H1 (cell line): ENCODE results near the gene LCE6A. TPM values are rescaled to one million over a fixed set of nuclear protein-coding genes. Genes with fewer than 3 reads are reported as not detected.

Experiments
- ASH2L ChIP-seq: fragments of 200-600, 300-600 bp; sonication (generic); IDR thresholded peaks from one replicate; pipeline ENCODE4 v1.7.1; 2017; ENCODE audit warnings: low read length
- ATF2 ChIP-seq: IDR thresholded peaks from 2 replicates; pipeline ENCODE4 v1.6.1; 2012; ENCODE audit warnings: low read length, inconsistent platforms
- E2F6 ChIP-seq: IDR thresholded peaks from 2 replicates; pipeline ENCODE4 v1.6.1; 2012; ENCODE audit warnings: inconsistent platforms
- NANOG ChIP-seq: IDR thresholded peaks from 2 replicates; pipeline ENCODE4 v1.6.1; 2011; ENCODE audit warnings: low read length, low read depth, mild to moderate bottlenecking, inconsistent platforms; ENCODE audit not compliant: insufficient read depth, poor library complexity, severe bottlenecking
- RAD21 ChIP-seq, 2 experiments: IDR thresholded peaks in 1 of 2; conservative IDR thresholded peaks in 1 of 2; 2 replicates each; pipeline ENCODE4 v1.6.1; 2011; ENCODE audit warnings: low read depth in 2 of 2, low read length in 2 of 2, improper control_type of control experiment in 1 of 2, inconsistent platforms in 1 of 2, mild to moderate bottlenecking in 1 of 2, moderate library complexity in 1 of 2
- RBBP5 ChIP-seq: IDR thresholded peaks from 2 replicates; pipeline ENCODE4 v1.7.1; 2012; ENCODE audit warnings: low read depth, mild to moderate bottlenecking, inconsistent platforms, low read length, moderate library complexity, borderline replicate concordance
- polyA plus RNA-seq, 7 experiments: library from polyadenylated mRNA; depleted of rRNA in 3 of 7; stranded (reverse) in 5 of 7; unstranded in 2 of 7; fragments of >200 nt in 5 of 7; fragments of 200-250 nt in 2 of 7; gene quantifications; 1 replicate in 5 of 7; 2 replicates in 1 of 7; 4 replicates in 1 of 7; pipeline versions ENCODE4 v1.2.1 to v1.2.3, GENCODE V29; 2011 to 2013; ENCODE audit warnings: missing spikeins in 2 of 7, mixed read lengths in 2 of 7
- total RNA-seq: library from RNA; stranded (reverse); fragmentation: NEBNext Ultra II Directional; extraction: Animal tissue kit (Norgen Biotek cat#: 25700); gene quantifications from 2 replicates; pipeline ENCODE4 v1.2.1, GENCODE V29; 2021

LCE6A gene
- total and polyA plus RNA-seq, 2 of the 8 experiments (the other 6 are each of a cell fraction or from before 2014, with no cell fraction given): not detected

- TF ChIP-seq ATF2: no peak
- no peak for TF ChIP-seq RAD21 (IDR thresholded peaks at IDR 0.05 in 1 of 2, conservative IDR thresholded peaks at IDR 0.05 in 1 of 2; ENCODE audit: low read depth in 2 of 2, low read length in 2 of 2)
- no peak for TF ChIP-seq RBBP5
- no peak for TF ChIP-seq E2F6
- TF ChIP-seq ASH2L: no peak
- no peak for TF ChIP-seq NANOG
Observed at GRCh38 chr1:152796421-152796820, 46.2 kb upstream of the LCE6A start, which contains the start of gene LCE1D (continued).
